K562 (cell line): ENCODE measurements around the gene WDR64. TPM values are rescaled to one million over a fixed set of nuclear protein-coding genes. Genes with fewer than 3 reads are reported as not detected.

Experiments
- ETS2 ChIP-seq: IDR thresholded peaks from 2 replicates; pipeline ENCODE4 v1.6.1; 2016; ENCODE audit warnings: borderline replicate concordance, missing genetic modification characterization, mild to moderate bottlenecking, moderate library complexity, missing compliant biosample characterization; ENCODE audit not compliant: poor library complexity, severe bottlenecking
- KDM2B ChIP-seq: fragments of 250-450 bp; sonication (Bioruptor Pico); IDR thresholded peaks from 2 replicates; pipeline ENCODE4 v1.8.0; 2021; ENCODE audit warnings: mild to moderate bottlenecking, moderate library complexity
- MEIS2 ChIP-seq: fragments of 450-650 bp; IDR thresholded peaks from 2 replicates; pipeline ENCODE4 v1.6.1; 2014; ENCODE audit warnings: mild to moderate bottlenecking; ENCODE audit not compliant: partially characterized antibody
- NCOA4 ChIP-seq: fragments of 450-650 bp; IDR thresholded peaks from 2 replicates; pipeline ENCODE4 v1.6.1; 2018; ENCODE audit warnings: mild to moderate bottlenecking; ENCODE audit not compliant: partially characterized antibody
- PHF20 ChIP-seq: fragments of 450-650 bp; IDR thresholded peaks from 2 replicates; pipeline ENCODE4 v1.6.1; 2018; ENCODE audit not compliant: partially characterized antibody
- PML ChIP-seq: IDR thresholded peaks from 2 replicates; pipeline ENCODE4 v1.6.1; 2012; ENCODE audit warnings: low read length, inconsistent platforms
- POLR2B ChIP-seq: fragments of 450-650 bp; IDR thresholded peaks from 2 replicates; pipeline ENCODE4 v1.6.1; 2018; ENCODE audit warnings: low read depth; ENCODE audit not compliant: partially characterized antibody
- PTRF ChIP-seq: fragments of 450-650 bp; IDR thresholded peaks from 2 replicates; pipeline ENCODE4 v1.6.1; 2016; ENCODE audit warnings: mild to moderate bottlenecking, missing genetic modification characterization, missing compliant biosample characterization
- RFX1 ChIP-seq: fragments of 450-650 bp; IDR thresholded peaks from 2 replicates; pipeline ENCODE4 v1.6.1; 2016; ENCODE audit warnings: mild to moderate bottlenecking, moderate library complexity
- SMC3 ChIP-seq: conservative IDR thresholded peaks from 2 replicates; pipeline ENCODE4 v1.6.1; 2011; ENCODE audit warnings: low read depth, low read length, improper control_type of control experiment; ENCODE audit not compliant: insufficient read depth
- SPI1 ChIP-seq: IDR thresholded peaks from 2 replicates; pipeline ENCODE4 v1.6.1; 2011; ENCODE audit warnings: low read depth, low read length, control low read depth, borderline replicate concordance
- ZNF232 ChIP-seq: sonication (generic); formaldehyde crosslinking; IDR thresholded peaks from 2 replicates; pipeline ENCODE4 v1.8.0; 2022; ENCODE audit warnings: mild to moderate bottlenecking, missing genetic modification reagents
- ZNF75A ChIP-seq: fragments of 450-650 bp; formaldehyde crosslinking; IDR thresholded peaks from 2 replicates; pipeline ENCODE4 v1.4.0; 2020; ENCODE audit warnings: mild to moderate bottlenecking
- polyA plus RNA-seq, 8 experiments: library from polyadenylated mRNA; depleted of rRNA in 4 of 8; stranded (reverse) in 5 of 8; unstranded in 3 of 8; fragments of >200 nt; fragmentation: Nextera tagmentation in 2 of 8; fragmentation: Illumina TruSeq in 1 of 8; extraction: Ambion mirVana in 2 of 8; extraction: Trizol in 1 of 8; gene quantifications; 2 replicates each; pipeline versions ENCODE4 v1.2.1 to v1.2.3, GENCODE V29; 2011 to 2014; ENCODE audit warnings: inconsistent platforms in 1 of 8, missing spikeins in 1 of 8
- total RNA-seq, 7 experiments: library from RNA; depleted of rRNA in 6 of 7; stranded (reverse); fragments of >200 nt in 6 of 7; fragmentation: Illumina TruSeq in 2 of 7; extraction: Trizol in 2 of 7; gene quantifications; 2 replicates each; pipeline versions ENCODE4 v1.2.1 to v1.2.3, GENCODE V29; 2011 to 2021; ENCODE audit warnings: low replicate concordance in 1 of 7
- TF ChIP-seq, protein P1 (sequence below), 2 experiments: fragments of 450-650 bp; formaldehyde crosslinking in 1 of 2; IDR thresholded peaks; 2 replicates each; pipeline versions ENCODE4 v1.4.0 to v1.6.1; 2014 to 2020; ENCODE audit warnings: mild to moderate bottlenecking in 2 of 2, borderline replicate concordance in 1 of 2, low read depth in 1 of 2
- TF ChIP-seq, protein P2 (sequence below): fragments of 450-650 bp; formaldehyde crosslinking; IDR thresholded peaks from 2 replicates; pipeline ENCODE4 v1.4.0; 2022; ENCODE audit warnings: missing genetic modification characterization
- TF ChIP-seq, protein P3 (sequence below): IDR thresholded peaks from 2 replicates; pipeline ENCODE4 v1.6.1; 2011; ENCODE audit warnings: borderline replicate concordance, low read depth, mild to moderate bottlenecking, moderate library complexity, low read length; ENCODE audit not compliant: insufficient read depth, poor library complexity, severe bottlenecking

Gene WDR64
- total and polyA plus RNA-seq, 9 of the 15 experiments (the other 6 are each of a cell fraction or from before 2014, with no cell fraction given): 0.06 to 0.29 (median 0.19) TPM; not detected in 5

DNA sequence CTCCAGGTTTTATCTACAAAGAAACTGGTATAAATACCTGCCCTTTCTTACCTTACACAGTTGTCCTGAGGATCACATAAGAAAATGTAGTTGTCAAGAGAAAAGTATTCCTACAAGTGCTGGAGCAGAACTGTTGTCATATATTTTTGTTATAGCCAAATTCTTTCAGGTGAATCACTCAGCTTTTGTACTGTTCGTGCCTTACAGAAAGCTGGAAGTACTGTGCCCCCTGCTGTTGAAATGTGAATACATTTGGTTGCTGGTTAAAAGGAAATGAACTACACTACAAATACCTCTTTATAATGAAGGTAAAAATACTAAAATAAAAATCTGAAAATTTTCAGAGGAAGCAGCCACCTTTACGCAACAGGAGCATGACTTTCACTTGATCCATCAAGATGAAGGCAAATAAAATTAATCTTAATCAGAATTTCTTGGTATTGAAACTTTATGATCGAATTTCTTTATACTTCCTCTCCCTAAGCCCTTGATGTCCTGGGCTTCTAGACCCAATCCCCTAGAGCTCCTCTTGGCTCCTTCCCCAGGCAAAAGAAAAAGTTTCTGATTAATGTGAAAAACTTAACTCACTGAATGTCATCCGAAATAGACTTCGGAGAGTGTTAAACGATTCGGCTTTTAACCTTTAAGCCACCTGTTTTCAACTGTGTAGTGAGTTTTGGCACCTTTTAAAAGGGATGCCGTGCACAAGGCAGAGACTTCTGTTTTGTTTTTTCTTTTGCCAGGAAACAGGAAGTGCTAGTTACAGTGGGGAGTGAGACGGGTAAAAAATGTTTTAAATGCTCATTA lies 24.4 kb upstream of the WDR64 start (continued):
- TF ChIP-seq, protein P1, sequence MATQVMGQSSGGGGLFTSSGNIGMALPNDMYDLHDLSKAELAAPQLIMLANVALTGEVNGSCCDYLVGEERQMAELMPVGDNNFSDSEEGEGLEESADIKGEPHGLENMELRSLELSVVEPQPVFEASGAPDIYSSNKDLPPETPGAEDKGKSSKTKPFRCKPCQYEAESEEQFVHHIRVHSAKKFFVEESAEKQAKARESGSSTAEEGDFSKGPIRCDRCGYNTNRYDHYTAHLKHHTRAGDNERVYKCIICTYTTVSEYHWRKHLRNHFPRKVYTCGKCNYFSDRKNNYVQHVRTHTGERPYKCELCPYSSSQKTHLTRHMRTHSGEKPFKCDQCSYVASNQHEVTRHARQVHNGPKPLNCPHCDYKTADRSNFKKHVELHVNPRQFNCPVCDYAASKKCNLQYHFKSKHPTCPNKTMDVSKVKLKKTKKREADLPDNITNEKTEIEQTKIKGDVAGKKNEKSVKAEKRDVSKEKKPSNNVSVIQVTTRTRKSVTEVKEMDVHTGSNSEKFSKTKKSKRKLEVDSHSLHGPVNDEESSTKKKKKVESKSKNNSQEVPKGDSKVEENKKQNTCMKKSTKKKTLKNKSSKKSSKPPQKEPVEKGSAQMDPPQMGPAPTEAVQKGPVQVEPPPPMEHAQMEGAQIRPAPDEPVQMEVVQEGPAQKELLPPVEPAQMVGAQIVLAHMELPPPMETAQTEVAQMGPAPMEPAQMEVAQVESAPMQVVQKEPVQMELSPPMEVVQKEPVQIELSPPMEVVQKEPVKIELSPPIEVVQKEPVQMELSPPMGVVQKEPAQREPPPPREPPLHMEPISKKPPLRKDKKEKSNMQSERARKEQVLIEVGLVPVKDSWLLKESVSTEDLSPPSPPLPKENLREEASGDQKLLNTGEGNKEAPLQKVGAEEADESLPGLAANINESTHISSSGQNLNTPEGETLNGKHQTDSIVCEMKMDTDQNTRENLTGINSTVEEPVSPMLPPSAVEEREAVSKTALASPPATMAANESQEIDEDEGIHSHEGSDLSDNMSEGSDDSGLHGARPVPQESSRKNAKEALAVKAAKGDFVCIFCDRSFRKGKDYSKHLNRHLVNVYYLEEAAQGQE (IDR thresholded peaks at IDR 0.05; ENCODE audit: borderline replicate concordance): peak; percentile 68
- TF ChIP-seq, protein P1 (CRISPR knock-in tag; IDR thresholded peaks at IDR 0.05; ENCODE audit: low read depth): no peak
- TF ChIP-seq PHF20: no peak
- peak; percentile 25; the same call in 1 of the 2 replicates for TF ChIP-seq PML
- no peak for TF ChIP-seq PTRF (tag)
- TF ChIP-seq, protein P2, sequence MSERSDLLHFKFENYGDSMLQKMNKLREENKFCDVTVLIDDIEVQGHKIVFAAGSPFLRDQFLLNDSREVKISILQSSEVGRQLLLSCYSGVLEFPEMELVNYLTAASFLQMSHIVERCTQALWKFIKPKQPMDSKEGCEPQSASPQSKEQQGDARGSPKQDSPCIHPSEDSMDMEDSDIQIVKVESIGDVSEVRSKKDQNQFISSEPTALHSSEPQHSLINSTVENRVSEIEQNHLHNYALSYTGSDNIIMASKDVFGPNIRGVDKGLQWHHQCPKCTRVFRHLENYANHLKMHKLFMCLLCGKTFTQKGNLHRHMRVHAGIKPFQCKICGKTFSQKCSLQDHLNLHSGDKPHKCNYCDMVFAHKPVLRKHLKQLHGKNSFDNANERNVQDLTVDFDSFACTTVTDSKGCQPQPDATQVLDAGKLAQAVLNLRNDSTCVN: no peak
- TF ChIP-seq ETS2 (tag): no peak
- TF ChIP-seq ZNF232 (CRISPR knock-in tag): no peak
- TF ChIP-seq RFX1: no peak
- TF ChIP-seq, protein P3, sequence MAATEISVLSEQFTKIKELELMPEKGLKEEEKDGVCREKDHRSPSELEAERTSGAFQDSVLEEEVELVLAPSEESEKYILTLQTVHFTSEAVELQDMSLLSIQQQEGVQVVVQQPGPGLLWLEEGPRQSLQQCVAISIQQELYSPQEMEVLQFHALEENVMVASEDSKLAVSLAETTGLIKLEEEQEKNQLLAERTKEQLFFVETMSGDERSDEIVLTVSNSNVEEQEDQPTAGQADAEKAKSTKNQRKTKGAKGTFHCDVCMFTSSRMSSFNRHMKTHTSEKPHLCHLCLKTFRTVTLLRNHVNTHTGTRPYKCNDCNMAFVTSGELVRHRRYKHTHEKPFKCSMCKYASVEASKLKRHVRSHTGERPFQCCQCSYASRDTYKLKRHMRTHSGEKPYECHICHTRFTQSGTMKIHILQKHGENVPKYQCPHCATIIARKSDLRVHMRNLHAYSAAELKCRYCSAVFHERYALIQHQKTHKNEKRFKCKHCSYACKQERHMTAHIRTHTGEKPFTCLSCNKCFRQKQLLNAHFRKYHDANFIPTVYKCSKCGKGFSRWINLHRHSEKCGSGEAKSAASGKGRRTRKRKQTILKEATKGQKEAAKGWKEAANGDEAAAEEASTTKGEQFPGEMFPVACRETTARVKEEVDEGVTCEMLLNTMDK: peak; percentile 1
- TF ChIP-seq NCOA4: no peak
- no peak for TF ChIP-seq ZNF75A
- TF ChIP-seq MEIS2: no peak
- peak; percentile 45; the same call in 1 of the 2 replicates for TF ChIP-seq SMC3
- no peak for TF ChIP-seq KDM2B (CRISPR knock-in tag)
- peak; percentile 16 for TF ChIP-seq POLR2B
- peak; percentile 86 for TF ChIP-seq SPI1
